Transverse colon (tissue), 4 donors: Measurements from ENCODE around the gene APCDD1L. TPM values are rescaled to one million over a fixed set of nuclear protein-coding genes. Genes with fewer than 3 reads are reported as not detected.

Experiments used
- DNase-seq: peaks from one replicate; pipeline ENCODE4 v3.0.0-alpha.2; 2019
- H3K27ac ChIP-seq, 4 donors: fragments of 200-600 bp; sonication (generic); 2 replicates each; pipeline ENCODE4 v1.5.1; 2016 to 2018; ENCODE audit warnings: inconsistent platforms in 4 of 4
- H3K27me3 ChIP-seq: fragments of 200-600 bp; sonication (generic); 2 replicates; pipeline ENCODE4 v1.5.1; 2017; ENCODE audit warnings: inconsistent platforms
- H3K36me3 ChIP-seq, 4 donors: fragments of 200-600 bp; sonication (generic); 2 replicates each; pipeline ENCODE4 v1.5.1; 2017 to 2019; ENCODE audit warnings: inconsistent platforms in 4 of 4
- H3K4me1 ChIP-seq, 4 donors: fragments of 200-600 bp; sonication (generic); 2 replicates each; pipeline ENCODE4 v1.5.1; 2017 to 2020; ENCODE audit warnings: inconsistent platforms in 4 of 4
- H3K4me3 ChIP-seq, 4 donors: fragments of 200-600 bp; sonication (generic); 1 replicate in 1 of 4; 2 replicates in 3 of 4; pipeline versions ENCODE4 v1.5.1 to v1.6.1; 2017 to 2019; ENCODE audit warnings: inconsistent platforms in 4 of 4
- H3K9me3 ChIP-seq, 2 donors: fragments of 200-600 bp; sonication (generic); 2 replicates each; pipeline ENCODE4 v1.5.1; 2017 to 2019; ENCODE audit warnings: inconsistent platforms in 2 of 2
- EP300 ChIP-seq: sonication (generic); formaldehyde crosslinking; IDR thresholded peaks from one replicate; pipeline ENCODE4 v1.6.1; 2017; ENCODE audit warnings: antibody characterized with exemption, low read depth
- POLR2A ChIP-seq: fragments of 450-650 bp; IDR thresholded peaks from one replicate; pipeline ENCODE4 v1.6.1; 2016; ENCODE audit warnings: antibody characterized with exemption, mild to moderate bottlenecking, moderate library complexity
- POLR2AphosphoS5 ChIP-seq, 3 donors: sonication (generic); formaldehyde crosslinking; IDR thresholded peaks; one replicate each; pipeline ENCODE4 v1.6.1; 2016; ENCODE audit warnings: antibody characterized with exemption in 3 of 3
- WGBS, 2 donors: methylation state at CpG; one replicate each; pipeline ENCODE4 v1.1.5; 2018; ENCODE audit warnings: low coverage in 1 of 2; 5-methylcytosine and 5-hydroxymethylcytosine counted together
- in situ Hi-C, 4 donors: fragments of 200-750 bp; cut with MboI; loops; one replicate each; pipeline versions ENCODE4 v1.15.0 to v1.15.1; 2017; ENCODE audit warnings: low sequenced_read_pairs in 3 of 4, low pct_ligation_motif_present in 1 of 4, low pct_unique_long_range_greater_than_20kb in 1 of 4
- intact Hi-C: fragments of 100-400 bp; cut with DNase I; formaldehyde crosslinking; loops from one replicate; pipeline ENCODE4 v1.15.1; 2023; ENCODE audit warnings: low total_unique reads
- total RNA-seq, 4 donors: library from RNA; depleted of rRNA; stranded (reverse); fragments of >200 nt; gene quantifications; one replicate each; pipeline ENCODE4 v1.1.0, GENCODE V29; 2016
- TF ChIP-seq, protein P1 (sequence below), 5 experiments: fragments of 200-600 bp in 3 of 5; fragments of 450-650 bp in 2 of 5; sonication (generic) in 3 of 5; IDR thresholded peaks; 1 replicate in 2 of 5; 2 replicates in 3 of 5; pipeline ENCODE4 v1.5.1; 2016 to 2017; ENCODE audit warnings: antibody characterized with exemption in 5 of 5, inconsistent platforms in 3 of 5, mild to moderate bottlenecking in 2 of 5, moderate library complexity in 1 of 5

The APCDD1L gene
- total RNA-seq, 4 donors from 2014 or later: 0.16 TPM; not detected in 3

DNA sequence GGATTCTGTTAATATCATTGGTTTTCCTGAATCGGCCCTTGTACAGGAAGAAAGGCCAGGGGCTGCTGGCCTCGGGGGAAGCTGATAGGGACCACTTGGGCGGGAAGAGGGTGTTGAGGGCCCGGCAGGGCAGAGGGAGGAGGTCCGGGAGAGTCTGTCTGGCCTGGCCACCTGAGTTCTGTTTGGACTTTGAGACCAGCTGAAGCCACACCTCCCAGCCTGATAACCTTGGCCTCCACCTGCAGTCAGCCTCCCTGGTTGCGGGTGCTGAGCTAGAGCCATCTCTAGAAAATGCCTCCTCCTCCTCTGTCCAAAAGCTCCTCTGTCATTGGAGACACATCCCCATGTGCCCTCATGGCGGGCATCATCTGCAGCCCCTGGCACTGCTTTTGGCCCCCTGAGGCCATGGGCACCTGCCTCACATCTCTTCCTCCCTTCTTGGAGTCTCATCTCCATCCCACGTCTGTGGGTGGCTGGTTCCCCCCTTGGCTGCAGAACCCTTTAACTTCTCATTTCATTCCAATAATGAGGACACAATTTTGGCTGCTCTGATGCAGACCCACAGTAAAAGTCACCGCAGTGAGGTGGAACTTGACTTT is 16.6 kb downstream of the APCDD1L start:
- Histone ChIP-seq H3K27ac (no peak overlapping the region), H3K27me3 (no peaks in the 10 kb centered on the region), H3K4me1 (no peaks in the 10 kb centered on the region), H3K36me3 (no peaks in the 10 kb centered on the region), H3K4me3 (no peak overlapping the region), H3K9me3 (peaks cover 0 to under 1% of the 10 kb centered on the region in 2 donors)
- no peak for DNase-seq
- WGBS, 2 donors: 63 to 66% methylated on average over 2 to 8 of the region's 9 CpGs
- no peak for TF ChIP-seq POLR2AphosphoS5 (IDR thresholded peaks at IDR 0.05)
- intact Hi-C loops: no loop called here
- in situ Hi-C loops: loop anchor here in 3 of 4 donors (25.0 kb wide), 2 partner anchors 339 to 714 kb away; no protein-coding TSS in a partner anchor

DNA sequence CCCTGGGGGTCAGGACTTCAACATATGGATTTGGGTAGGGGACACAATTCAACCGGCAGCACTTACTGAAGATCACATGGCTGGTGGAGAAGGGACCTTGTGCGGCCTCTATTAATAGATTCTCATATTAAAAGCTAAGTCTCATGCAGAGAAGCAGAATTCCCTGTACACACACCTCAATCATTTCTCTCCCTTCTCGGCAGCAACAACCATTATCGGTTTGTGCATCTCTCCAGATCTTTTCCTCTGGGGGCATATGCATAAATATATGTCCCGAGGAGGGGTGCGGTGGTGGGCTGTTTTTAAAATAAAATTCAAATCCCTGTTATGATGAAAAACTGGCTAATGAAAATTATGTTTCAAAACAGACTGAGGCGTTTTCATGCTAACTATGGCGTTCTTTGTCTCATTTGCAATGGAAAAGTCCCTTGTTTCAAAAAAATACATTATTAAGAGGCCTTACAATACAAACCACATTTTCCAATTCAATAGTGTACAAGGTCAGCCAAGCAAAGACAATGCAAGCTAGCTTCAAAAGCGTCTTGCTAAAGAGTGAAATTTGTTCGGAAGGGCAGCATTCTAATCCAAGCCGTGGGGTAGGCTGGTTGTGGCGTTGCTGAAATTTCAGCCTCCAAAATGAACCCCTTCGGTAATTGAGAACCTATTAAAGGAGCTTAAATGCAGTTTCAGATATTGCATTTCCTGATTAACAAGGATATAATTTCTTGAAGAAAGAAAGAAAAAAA is 17.3 kb downstream of the APCDD1L start:
- Histone ChIP-seq H3K4me1 (no peaks in the 10 kb centered on the region), H3K27me3 (no peaks in the 10 kb centered on the region), H3K9me3 (no peaks in the 10 kb centered on the region), H3K36me3 (no peaks in the 10 kb centered on the region), H3K4me3 (no peak overlapping the region), H3K27ac (no peak overlapping the region)
- no peak for DNase-seq
- in situ Hi-C loops (loop anchor here in 3 of 4 donors (25.0 kb wide), 2 partner anchors 339 to 714 kb away; no protein-coding TSS in a partner anchor), intact Hi-C loops (no loop called here)
- TF ChIP-seq POLR2AphosphoS5 (IDR thresholded peaks at IDR 0.05) (no peak), EP300 (no peak), POLR2A (no peak)
- TF ChIP-seq, protein P1, sequence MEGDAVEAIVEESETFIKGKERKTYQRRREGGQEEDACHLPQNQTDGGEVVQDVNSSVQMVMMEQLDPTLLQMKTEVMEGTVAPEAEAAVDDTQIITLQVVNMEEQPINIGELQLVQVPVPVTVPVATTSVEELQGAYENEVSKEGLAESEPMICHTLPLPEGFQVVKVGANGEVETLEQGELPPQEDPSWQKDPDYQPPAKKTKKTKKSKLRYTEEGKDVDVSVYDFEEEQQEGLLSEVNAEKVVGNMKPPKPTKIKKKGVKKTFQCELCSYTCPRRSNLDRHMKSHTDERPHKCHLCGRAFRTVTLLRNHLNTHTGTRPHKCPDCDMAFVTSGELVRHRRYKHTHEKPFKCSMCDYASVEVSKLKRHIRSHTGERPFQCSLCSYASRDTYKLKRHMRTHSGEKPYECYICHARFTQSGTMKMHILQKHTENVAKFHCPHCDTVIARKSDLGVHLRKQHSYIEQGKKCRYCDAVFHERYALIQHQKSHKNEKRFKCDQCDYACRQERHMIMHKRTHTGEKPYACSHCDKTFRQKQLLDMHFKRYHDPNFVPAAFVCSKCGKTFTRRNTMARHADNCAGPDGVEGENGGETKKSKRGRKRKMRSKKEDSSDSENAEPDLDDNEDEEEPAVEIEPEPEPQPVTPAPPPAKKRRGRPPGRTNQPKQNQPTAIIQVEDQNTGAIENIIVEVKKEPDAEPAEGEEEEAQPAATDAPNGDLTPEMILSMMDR (IDR thresholded peaks at IDR 0.05): no peak
- WGBS, 2 donors: 88 to 92% methylated on average over 9 to 13 of the region's 13 CpGs

DNA sequence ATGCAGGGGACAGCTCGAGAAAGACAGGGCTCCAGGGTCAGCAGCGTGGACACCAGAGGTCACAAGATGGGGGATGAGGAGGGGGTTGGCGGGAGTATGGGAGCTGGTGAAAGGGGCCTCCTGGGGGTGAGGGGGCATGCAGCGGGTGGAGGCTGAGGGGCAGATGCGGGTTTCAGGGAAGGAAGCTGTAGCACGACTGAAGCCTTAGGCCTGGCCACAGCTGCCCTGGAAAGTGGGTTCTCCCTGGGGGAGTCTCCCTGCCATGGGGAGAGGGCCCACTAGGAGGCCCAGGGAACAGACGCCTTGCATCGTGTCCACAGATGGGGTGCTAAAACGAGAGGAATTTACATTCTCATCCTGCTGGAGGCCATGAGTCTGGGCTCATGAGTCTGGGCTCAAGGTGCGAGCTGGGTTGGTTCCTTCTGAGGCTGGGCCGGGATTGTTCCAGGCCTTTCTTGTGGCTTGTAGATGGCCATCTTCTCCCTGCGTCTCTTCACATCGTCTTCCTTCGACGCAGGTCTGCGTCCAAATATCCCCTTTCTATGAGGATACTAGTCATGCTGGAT is 18.0 kb downstream of the APCDD1L start:
- H3K4me3 ChIP-seq: no peak overlapping the region
- H3K4me1 ChIP-seq: no peaks in the 10 kb centered on the region
- TF ChIP-seq POLR2AphosphoS5 (IDR thresholded peaks at IDR 0.05) (no peak), EP300 (no peak), POLR2A (no peak)
- TF ChIP-seq, protein P1 (IDR thresholded peaks at IDR 0.05): no peak
- no peak overlapping the region for H3K27ac ChIP-seq
- intact Hi-C loops (no loop called here), in situ Hi-C loops (loop anchor here in 3 of 4 donors (25.0 kb wide), 2 partner anchors 340 to 715 kb away; no protein-coding TSS in a partner anchor)
- H3K9me3 ChIP-seq: no peaks in the 10 kb centered on the region
- no peaks in the 10 kb centered on the region for H3K36me3 ChIP-seq
- 87 to 100% methylated on average over 3 to 16 of the region's 16 CpGs for WGBS, 2 donors
- no peak for DNase-seq
- no peaks in the 10 kb centered on the region for H3K27me3 ChIP-seq

DNA sequence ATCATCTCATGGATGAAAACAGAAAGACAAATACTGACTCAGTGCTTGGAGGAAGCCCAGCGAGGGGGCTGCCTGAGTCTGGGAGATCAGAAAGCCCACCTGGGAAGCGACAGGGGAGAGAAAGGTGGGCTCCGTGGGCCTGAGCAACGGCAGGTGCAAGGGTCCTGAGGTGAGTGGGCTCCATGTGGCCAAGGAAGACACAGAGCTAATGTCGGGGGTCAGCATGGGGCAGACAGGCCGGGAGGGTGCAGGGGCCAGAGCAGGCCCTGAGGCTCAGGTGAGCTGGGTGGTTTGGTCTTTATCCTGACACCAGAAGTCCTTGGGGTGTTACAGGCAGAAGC is 18.8 kb downstream of the APCDD1L start:
- 93 to 100% methylated on average over 1 to 6 of the region's 6 CpGs for WGBS, 2 donors
- no peaks in the 10 kb centered on the region for H3K27me3 ChIP-seq
- no peaks in the 10 kb centered on the region for H3K4me1 ChIP-seq
- intact Hi-C loops: no loop called here
- no peaks in the 10 kb centered on the region for H3K36me3 ChIP-seq
- no peak overlapping the region for H3K4me3 ChIP-seq
- in situ Hi-C loops: loop anchor here in 3 of 4 donors (25.0 kb wide), 2 partner anchors 341 to 716 kb away; no protein-coding TSS in a partner anchor
- TF ChIP-seq POLR2AphosphoS5 (IDR thresholded peaks at IDR 0.05): no peak
- TF ChIP-seq POLR2A: no peak
- TF ChIP-seq EP300: no peak
- TF ChIP-seq, protein P1 (IDR thresholded peaks at IDR 0.05): no peak
- no peaks in the 10 kb centered on the region for H3K9me3 ChIP-seq
- H3K27ac ChIP-seq: no peak overlapping the region
- DNase-seq: no peak
